Gastrocnemius medialis (tissue), 4 donors: ENCODE measurements around the gene GPD1.

Experiments
- POLR2A ChIP-seq, 2 donors: fragments of 450-650 bp; IDR thresholded peaks; one replicate each; pipeline ENCODE4 v1.6.1; 2017; ENCODE audit warnings: antibody characterized with exemption in 2 of 2, mild to moderate bottlenecking in 2 of 2, moderate library complexity in 2 of 2
- TF ChIP-seq, protein P1 (sequence below), 5 experiments: fragments of 450-650 bp in 3 of 5; fragments of 200-600 bp in 2 of 5; sonication (generic) in 2 of 5; IDR thresholded peaks in 4 of 5; conservative IDR thresholded peaks in 1 of 5; 1 replicate in 4 of 5; 2 replicates in 1 of 5; pipeline ENCODE4 v1.5.1; 2016 to 2019; ENCODE audit warnings: antibody characterized with exemption in 5 of 5, mild to moderate bottlenecking in 3 of 5, moderate library complexity in 3 of 5

DNA sequence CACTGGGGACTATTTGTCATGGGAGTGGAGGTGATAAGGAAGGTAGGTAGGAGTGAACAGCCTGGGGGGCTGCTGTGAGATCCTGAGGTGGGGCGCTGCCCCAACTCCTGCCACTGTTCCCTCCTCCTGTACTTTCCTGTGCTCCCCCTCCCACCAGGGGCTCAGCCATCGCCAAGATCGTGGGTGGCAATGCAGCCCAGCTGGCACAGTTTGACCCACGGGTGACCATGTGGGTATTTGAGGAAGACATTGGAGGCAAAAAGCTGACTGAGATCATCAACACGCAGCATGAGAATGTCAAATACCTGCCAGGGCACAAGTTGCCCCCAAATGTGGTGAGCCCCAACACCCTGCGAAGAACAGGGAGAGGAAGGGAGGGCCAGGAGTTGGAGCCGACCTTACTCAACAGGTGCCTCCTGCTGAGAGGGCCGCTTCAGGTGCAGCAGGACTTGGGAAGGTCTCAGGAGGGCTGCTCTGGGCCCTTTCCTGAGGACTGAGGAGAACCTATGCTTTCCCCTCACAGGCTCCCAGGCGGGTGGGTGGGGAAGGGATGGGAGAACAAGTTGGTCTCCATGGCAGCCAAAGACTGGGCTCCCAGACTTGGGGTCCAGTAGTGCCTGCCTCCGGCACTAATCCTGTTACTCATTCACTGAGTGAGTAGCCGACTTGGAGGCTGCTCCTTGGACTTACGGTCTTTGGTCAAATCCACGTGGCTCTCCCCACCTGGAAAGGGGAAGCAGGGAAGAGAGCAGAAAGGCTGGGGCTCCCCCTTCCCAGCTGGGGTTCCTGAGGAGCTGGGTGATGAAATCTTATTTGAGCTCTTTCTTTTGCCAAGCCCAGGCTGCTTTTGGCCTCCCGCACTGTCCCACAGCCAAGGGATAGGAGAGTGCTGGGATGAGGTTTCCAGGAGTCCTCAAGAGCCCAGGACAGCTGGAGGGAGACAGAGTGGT, 884 bp downstream of the GPD1 start:
- TF ChIP-seq POLR2A (IDR thresholded peaks at IDR 0.05): peak in 1 of 2 donors; percentile 21
- TF ChIP-seq, protein P1, sequence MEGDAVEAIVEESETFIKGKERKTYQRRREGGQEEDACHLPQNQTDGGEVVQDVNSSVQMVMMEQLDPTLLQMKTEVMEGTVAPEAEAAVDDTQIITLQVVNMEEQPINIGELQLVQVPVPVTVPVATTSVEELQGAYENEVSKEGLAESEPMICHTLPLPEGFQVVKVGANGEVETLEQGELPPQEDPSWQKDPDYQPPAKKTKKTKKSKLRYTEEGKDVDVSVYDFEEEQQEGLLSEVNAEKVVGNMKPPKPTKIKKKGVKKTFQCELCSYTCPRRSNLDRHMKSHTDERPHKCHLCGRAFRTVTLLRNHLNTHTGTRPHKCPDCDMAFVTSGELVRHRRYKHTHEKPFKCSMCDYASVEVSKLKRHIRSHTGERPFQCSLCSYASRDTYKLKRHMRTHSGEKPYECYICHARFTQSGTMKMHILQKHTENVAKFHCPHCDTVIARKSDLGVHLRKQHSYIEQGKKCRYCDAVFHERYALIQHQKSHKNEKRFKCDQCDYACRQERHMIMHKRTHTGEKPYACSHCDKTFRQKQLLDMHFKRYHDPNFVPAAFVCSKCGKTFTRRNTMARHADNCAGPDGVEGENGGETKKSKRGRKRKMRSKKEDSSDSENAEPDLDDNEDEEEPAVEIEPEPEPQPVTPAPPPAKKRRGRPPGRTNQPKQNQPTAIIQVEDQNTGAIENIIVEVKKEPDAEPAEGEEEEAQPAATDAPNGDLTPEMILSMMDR (IDR thresholded peaks at IDR 0.05 in 4 of 5, conservative IDR thresholded peaks at IDR 0.05 in 1 of 5): no peak
